Omental fat pad (tissue), 4 donors: ENCODE results near the gene DIABLO. TPM values are rescaled to one million over a fixed set of nuclear protein-coding genes. Genes with fewer than 3 reads are reported as not detected.

ENCODE experiments used
- ATAC-seq: fragments of 150-250 bp; one replicate; pipeline ENCODE4 v1.9.1; 2016; ENCODE audit warnings: mild to moderate bottlenecking, moderate library complexity; ENCODE audit not compliant: low FRiP score
- DNase-seq: peaks from one replicate; pipeline ENCODE4 v3.0.0-alpha.2; 2019; ENCODE audit warnings: low spot score
- total RNA-seq, 4 donors: library from RNA; depleted of rRNA; stranded (reverse); fragments of >200 nt; gene quantifications; one replicate each; pipeline ENCODE4 v1.1.0, GENCODE V29; 2016
- TF ChIP-seq, protein P1 (sequence below), 3 donors: fragments of 450-650 bp; IDR thresholded peaks; one replicate each; pipeline ENCODE4 v1.5.1; 2016 to 2017; ENCODE audit warnings: antibody characterized with exemption in 3 of 3, mild to moderate bottlenecking in 3 of 3, moderate library complexity in 2 of 3

The DIABLO gene
- total RNA-seq, 4 donors from 2014 or later: 40.7 to 54.3 (median 48.7) TPM

DNA sequence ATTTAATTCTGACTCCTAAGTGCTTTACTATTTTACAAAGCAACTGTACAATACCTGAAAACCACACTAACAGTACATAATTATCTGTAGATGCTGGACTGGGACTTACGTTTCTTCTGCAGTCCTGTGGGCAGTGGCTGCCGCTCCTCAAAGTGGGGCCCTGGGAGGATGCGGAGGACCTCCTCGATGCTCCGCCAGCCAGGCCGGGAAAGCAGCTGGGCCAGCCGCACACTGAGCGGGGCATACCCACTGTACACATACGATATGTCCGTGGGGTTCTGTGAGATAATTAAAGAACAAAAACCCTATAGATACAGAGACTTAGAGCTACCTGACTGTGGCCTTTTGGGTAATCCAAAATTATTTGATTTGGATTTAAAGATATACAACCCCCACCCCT is 6.8 kb upstream of the DIABLO start:
- no peak for DNase-seq
- TF ChIP-seq, protein P1, sequence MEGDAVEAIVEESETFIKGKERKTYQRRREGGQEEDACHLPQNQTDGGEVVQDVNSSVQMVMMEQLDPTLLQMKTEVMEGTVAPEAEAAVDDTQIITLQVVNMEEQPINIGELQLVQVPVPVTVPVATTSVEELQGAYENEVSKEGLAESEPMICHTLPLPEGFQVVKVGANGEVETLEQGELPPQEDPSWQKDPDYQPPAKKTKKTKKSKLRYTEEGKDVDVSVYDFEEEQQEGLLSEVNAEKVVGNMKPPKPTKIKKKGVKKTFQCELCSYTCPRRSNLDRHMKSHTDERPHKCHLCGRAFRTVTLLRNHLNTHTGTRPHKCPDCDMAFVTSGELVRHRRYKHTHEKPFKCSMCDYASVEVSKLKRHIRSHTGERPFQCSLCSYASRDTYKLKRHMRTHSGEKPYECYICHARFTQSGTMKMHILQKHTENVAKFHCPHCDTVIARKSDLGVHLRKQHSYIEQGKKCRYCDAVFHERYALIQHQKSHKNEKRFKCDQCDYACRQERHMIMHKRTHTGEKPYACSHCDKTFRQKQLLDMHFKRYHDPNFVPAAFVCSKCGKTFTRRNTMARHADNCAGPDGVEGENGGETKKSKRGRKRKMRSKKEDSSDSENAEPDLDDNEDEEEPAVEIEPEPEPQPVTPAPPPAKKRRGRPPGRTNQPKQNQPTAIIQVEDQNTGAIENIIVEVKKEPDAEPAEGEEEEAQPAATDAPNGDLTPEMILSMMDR (IDR thresholded peaks at IDR 0.05): no peak
- ATAC-seq: no peak

DNA sequence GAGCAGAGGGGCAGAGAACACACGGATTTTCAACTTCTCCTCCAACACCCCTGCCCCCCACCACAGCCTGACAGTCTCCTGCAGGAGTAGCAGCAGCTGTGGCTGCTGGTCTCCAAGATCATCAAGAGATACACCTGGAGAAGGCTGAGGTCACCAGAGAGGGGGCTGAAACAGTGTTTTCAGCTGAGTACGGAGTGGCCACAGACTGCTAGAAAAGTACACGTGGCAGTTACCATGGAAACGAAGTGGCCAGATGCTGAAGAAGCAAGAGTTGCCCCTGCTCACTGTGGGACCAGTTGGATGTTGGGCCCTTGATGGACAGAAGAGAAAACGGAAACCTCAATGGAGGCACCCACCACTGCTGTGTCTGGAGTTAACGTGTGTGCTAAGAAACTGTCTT is 4.9 kb upstream of the DIABLO start:
- no peak for ATAC-seq
- TF ChIP-seq, protein P1 (IDR thresholded peaks at IDR 0.05): no peak
- DNase-seq: no peak

DNA sequence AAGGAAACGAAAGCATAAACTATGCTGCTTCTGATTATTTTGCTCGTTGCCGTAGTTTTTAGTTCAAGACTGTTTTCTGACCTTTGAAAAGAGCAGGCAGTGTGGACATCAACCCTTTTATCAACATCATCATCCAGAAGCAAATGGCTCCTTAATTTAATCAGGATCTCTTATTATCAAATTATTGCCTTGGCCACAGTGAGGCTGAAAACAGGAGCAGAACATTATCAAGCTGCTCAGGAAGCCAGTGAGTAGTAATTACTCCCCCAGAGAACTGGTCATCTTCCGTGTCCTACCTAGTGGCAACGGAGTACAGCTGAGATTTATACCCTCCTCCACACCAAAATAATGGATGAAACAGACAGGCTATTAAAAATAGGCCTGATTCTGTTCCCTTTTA is 2.2 kb upstream of the DIABLO start:
- TF ChIP-seq, protein P1 (IDR thresholded peaks at IDR 0.05): no peak
- no peak for DNase-seq
- ATAC-seq: no peak

DNA sequence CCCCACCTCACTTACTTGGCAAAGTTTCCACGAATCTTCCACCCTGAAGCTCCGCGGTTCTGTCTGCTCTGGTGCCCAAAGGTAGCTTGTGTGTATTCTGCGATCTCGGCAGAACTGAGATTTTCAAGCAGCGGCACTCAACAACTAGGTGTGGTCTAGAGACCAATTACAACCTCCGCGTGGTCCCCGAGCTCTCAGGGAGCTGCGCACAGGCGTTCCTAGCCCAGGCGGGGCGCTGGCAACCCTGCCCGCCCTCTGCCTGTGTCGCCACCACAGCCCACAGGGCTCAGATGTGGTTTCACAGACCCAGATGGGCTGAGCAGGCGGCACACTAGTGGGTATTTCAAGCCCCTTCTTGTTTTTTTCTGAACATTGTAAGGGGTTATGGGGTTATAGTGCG is 1.5 kb upstream of the DIABLO start:
- no peak for DNase-seq
- ATAC-seq: no peak
- TF ChIP-seq, protein P1 (IDR thresholded peaks at IDR 0.05): no peak

DNA sequence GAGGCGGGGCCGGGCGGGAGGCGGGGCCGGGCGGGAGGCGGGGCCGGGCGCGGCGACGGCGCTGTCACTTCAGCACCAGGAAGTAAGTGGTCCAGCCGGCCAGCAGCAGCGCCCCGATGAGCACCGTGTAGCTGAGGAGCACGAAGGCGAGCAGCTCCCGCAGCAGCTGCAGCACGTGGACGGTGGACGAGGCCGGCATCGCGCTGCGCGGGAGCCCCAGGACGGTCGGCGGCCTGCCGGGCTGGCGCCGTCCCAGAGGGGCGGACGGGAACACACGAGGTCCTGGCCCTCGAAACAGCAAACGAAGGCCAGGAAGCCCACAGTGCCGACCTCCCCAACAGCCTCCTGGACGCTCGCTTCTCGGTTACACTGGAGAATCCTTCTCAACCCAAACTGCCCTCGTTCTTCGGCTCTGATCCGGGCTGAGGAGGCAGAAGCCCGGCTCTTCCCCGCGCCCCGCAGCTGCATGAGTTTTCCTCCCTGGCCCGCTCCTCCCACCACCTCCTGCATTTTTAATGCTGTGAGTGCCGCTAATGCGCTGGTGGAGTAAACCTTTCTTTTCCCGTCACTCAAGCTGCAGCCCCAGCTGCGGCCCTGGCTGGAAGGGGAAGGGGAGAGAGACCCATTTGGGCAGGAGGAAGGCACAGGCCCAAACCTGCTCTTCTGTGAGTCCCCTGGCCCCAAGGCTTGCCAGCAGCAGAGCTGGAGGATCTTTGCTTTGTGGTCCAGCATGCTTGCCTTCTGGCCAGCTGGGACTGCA is 694 bp upstream of the DIABLO start:
- DNase-seq (no peak), ATAC-seq (no peak)
- TF ChIP-seq, protein P1 (IDR thresholded peaks at IDR 0.05): no peak

DNA sequence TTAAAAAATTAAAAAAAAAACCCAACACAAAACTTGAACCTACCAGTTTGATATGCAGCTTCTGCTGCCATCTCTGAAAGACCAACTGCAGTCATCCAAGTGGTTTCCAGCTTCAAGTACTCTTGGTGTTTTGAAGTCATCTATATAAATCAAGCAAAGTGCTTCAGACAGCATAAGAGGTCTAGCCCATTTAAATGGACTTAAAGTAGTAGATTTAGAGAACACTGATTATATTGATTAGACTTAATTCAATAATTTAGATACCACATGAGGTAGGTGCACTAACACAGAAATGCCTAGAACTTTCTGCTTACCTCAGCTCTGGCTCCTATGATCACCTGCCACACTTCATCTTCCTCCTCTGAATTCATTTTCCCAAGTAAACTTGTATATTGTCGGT is 9.4 kb downstream of the DIABLO start:
- DNase-seq (no peak), ATAC-seq (no peak)
- TF ChIP-seq, protein P1 (IDR thresholded peaks at IDR 0.05): no peak

DNA sequence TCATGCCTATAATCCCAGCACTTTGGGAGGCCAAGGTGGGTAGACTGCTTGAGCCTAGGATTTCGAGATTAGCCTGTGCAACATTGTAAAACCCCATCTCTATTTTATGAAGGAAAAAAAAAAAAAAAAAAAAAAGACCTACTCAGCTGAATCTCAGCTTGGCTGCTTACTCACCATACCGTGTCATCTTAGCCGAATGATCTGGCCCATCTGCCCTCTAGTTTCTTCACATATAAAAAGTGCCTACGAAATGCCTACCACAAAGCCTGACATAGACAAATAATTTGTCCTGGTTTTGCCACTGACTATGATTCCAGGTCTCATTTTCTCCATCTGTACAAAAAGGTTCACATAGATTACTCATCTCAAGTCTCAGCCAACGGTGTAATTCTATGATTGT is 10.1 kb downstream of the DIABLO start:
- ATAC-seq (no peak), DNase-seq (no peak)
- TF ChIP-seq, protein P1 (IDR thresholded peaks at IDR 0.05): no peak
